Thyroid gland (tissue), 4 donors: Measurements from ENCODE around the gene NECAB2. TPM values are rescaled to one million over a fixed set of nuclear protein-coding genes. Genes with fewer than 3 reads are reported as not detected.

Experiments
- DNase-seq, 2 donors: peaks; one replicate each; pipeline ENCODE4 v3.0.0-alpha.2; 2019
- H3K27ac ChIP-seq, 3 donors: fragments of 200-600 bp; sonication (generic); 1 replicate in 2 of 3; 2 replicates in 1 of 3; pipeline ENCODE4 v1.5.1; 2016 to 2019; ENCODE audit warnings: mild to moderate bottlenecking in 1 of 3, moderate library complexity in 1 of 3
- H3K27me3 ChIP-seq: fragments of 200-600 bp; sonication (generic); one replicate; pipeline ENCODE4 v1.5.1; 2019
- H3K36me3 ChIP-seq, 2 donors: fragments of 200-600 bp; sonication (generic); one replicate each; pipeline ENCODE4 v1.5.1; 2016 to 2019
- H3K4me1 ChIP-seq, 2 donors: fragments of 200-600 bp; sonication (generic); one replicate each; pipeline ENCODE4 v1.5.1; 2017 to 2019
- H3K4me3 ChIP-seq, 3 donors: fragments of 200-600 bp; sonication (generic); replicated peaks in 1 of 3; 1 replicate in 2 of 3; 2 replicates in 1 of 3; pipeline ENCODE4 v1.5.1; 2016; ENCODE audit warnings: mild to moderate bottlenecking in 1 of 3
- H3K9me3 ChIP-seq: fragments of 200-600 bp; sonication (generic); one replicate; pipeline ENCODE4 v1.5.1; 2017
- POLR2A ChIP-seq, 2 donors: fragments of 450-650 bp; IDR thresholded peaks; one replicate each; pipeline ENCODE4 v1.6.1; 2017; ENCODE audit warnings: antibody characterized with exemption in 2 of 2, mild to moderate bottlenecking in 2 of 2, moderate library complexity in 1 of 2
- WGBS, 2 donors: methylation state at CpG; one replicate each; pipeline ENCODE4 v1.1.5; 2017; 5-methylcytosine and 5-hydroxymethylcytosine counted together
- intact Hi-C: fragments of 100-400 bp; cut with DNase I; formaldehyde crosslinking; loops from one replicate; pipeline ENCODE4 v1.15.1; 2023
- total RNA-seq, 4 donors: library from RNA; depleted of rRNA; stranded (reverse); fragments of >200 nt; gene quantifications; one replicate each; pipeline ENCODE4 v1.2.3, GENCODE V29; 2016
- TF ChIP-seq, protein P1 (sequence below), 6 experiments: fragments of 200-600 bp in 3 of 6; fragments of 450-650 bp in 3 of 6; sonication (generic) in 3 of 6; IDR thresholded peaks; one replicate each; pipeline ENCODE4 v1.5.1; 2016 to 2019; ENCODE audit warnings: antibody characterized with exemption in 6 of 6, mild to moderate bottlenecking in 2 of 6, inconsistent platforms in 1 of 6, moderate library complexity in 1 of 6

NECAB2 gene
- total RNA-seq, 4 donors from 2014 or later, result 0.63 to 0.94 TPM; not detected in 2

DNA sequence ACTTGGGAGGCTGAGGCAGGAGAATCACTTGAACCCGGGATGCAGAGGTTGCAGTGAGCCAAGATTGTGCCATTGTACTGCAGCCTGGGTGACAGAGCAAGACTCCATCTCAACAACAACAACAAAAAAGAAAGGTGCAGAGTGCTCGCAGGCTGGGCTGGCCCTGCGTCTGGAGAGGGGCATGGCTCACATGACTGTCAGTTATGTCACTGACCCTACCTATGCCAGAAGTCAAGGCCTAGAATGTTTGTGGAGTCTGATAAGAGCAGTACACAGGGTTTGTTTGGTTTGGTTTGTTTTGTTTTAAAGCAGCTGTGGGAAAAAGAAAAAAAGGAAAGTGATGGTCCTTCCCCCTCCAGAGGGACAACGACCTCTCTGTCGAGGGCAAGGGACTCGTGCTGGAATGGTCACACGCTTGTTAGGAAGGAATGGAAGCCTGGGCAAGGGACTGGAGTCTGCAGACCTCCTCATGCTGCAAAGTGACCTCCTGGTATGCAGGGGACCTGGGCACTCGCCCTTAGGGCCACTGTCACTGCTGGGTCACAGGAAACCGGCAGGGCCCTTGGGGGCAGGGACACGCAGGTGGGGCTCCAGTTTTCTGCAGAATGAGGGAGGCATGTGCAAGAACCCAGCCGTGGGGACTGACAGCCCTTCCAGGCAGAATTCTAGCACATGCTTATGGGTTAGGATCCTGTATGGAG, 25.1 kb upstream of the NECAB2 start:
- intact Hi-C loops, result no loop called here
- no peaks in the 10 kb centered on the region for H3K27me3 ChIP-seq
- no peaks in the 10 kb centered on the region for H3K4me1 ChIP-seq
- H3K4me3 ChIP-seq, result no peak overlapping the region
- no peak for DNase-seq
- no peak overlapping the region for H3K27ac ChIP-seq
- H3K36me3 ChIP-seq, result no peaks in the 10 kb centered on the region
- WGBS, 2 donors, result 63 to 64% methylated on average over 9 of the region's 11 CpGs
- no peaks in the 10 kb centered on the region for H3K9me3 ChIP-seq
- no peak for TF ChIP-seq POLR2A (IDR thresholded peaks at IDR 0.05)
- TF ChIP-seq, protein P1, sequence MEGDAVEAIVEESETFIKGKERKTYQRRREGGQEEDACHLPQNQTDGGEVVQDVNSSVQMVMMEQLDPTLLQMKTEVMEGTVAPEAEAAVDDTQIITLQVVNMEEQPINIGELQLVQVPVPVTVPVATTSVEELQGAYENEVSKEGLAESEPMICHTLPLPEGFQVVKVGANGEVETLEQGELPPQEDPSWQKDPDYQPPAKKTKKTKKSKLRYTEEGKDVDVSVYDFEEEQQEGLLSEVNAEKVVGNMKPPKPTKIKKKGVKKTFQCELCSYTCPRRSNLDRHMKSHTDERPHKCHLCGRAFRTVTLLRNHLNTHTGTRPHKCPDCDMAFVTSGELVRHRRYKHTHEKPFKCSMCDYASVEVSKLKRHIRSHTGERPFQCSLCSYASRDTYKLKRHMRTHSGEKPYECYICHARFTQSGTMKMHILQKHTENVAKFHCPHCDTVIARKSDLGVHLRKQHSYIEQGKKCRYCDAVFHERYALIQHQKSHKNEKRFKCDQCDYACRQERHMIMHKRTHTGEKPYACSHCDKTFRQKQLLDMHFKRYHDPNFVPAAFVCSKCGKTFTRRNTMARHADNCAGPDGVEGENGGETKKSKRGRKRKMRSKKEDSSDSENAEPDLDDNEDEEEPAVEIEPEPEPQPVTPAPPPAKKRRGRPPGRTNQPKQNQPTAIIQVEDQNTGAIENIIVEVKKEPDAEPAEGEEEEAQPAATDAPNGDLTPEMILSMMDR (IDR thresholded peaks at IDR 0.05), result no peak

DNA sequence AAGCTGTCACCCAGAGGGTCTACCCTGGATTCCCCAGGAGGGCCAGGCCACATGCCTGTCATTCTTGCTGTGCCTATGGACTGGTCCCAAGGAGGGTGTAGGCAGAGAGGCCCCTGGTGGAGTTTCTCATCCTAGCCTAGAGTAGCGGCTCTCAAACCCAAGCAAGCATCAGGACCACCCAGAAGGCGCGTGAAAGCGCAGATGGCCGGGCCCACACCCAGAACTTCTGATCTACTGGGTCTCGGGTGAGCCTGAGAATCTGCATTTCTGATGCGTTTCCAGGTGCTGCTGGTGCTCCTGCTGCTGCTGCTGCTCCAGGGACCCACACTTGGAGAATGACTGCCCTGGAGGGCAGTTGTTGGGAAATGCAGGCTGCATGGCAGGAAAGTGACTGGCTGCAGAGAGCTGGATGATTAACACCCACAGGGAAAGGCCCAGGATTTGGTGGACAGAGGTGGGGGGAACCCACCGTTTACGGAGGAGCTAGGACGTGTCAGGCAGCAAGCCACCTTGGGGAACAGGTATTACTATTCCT, 24.5 kb upstream of the NECAB2 start:
- WGBS, 2 donors, result 84 to 90% methylated on average over 6 to 10 of the region's 10 CpGs
- no peaks in the 10 kb centered on the region for H3K36me3 ChIP-seq
- intact Hi-C loops, result no loop called here
- no peak overlapping the region for H3K27ac ChIP-seq
- no peaks in the 10 kb centered on the region for H3K9me3 ChIP-seq
- no peak for DNase-seq
- no peaks in the 10 kb centered on the region for H3K27me3 ChIP-seq
- peaks cover 2 to 4% of the 10 kb centered on the region in 2 donors for H3K4me1 ChIP-seq
- TF ChIP-seq POLR2A (IDR thresholded peaks at IDR 0.05), result no peak
- TF ChIP-seq, protein P1 (IDR thresholded peaks at IDR 0.05), result no peak
- H3K4me3 ChIP-seq, result no peak overlapping the region

DNA sequence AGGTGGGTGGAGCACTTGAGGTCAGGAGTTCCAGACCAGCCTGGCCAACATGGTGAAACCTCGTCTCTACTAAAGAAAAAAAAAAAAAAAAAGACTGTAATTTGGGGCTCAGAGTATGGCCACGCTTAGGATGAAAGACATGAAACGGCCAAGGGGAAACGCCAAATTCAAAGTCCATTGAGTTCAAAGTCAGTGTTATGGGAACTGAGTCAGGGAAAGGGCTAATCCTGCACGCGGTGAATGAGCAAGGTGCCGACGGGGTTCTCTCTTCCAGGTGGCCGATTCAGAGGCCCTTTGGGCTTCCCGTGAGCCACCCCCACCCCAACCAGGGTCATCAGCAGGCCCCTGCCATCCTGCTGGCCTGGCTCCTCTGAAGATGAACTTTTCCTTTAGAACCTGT, 22.5 kb upstream of the NECAB2 start:
- no peak overlapping the region for H3K4me3 ChIP-seq
- intact Hi-C loops, result no loop called here
- no peaks in the 10 kb centered on the region for H3K36me3 ChIP-seq
- no peak for TF ChIP-seq POLR2A (IDR thresholded peaks at IDR 0.05)
- TF ChIP-seq, protein P1 (IDR thresholded peaks at IDR 0.05), result no peak
- no peak overlapping the region for H3K27ac ChIP-seq
- H3K4me1 ChIP-seq, result peaks cover 4 to 10% of the 10 kb centered on the region in 2 donors
- no peaks in the 10 kb centered on the region for H3K9me3 ChIP-seq
- no peak for DNase-seq
- 90% methylated on average over 10 of the region's 10 CpGs for WGBS, 2 donors
- H3K27me3 ChIP-seq, result no peaks in the 10 kb centered on the region

DNA sequence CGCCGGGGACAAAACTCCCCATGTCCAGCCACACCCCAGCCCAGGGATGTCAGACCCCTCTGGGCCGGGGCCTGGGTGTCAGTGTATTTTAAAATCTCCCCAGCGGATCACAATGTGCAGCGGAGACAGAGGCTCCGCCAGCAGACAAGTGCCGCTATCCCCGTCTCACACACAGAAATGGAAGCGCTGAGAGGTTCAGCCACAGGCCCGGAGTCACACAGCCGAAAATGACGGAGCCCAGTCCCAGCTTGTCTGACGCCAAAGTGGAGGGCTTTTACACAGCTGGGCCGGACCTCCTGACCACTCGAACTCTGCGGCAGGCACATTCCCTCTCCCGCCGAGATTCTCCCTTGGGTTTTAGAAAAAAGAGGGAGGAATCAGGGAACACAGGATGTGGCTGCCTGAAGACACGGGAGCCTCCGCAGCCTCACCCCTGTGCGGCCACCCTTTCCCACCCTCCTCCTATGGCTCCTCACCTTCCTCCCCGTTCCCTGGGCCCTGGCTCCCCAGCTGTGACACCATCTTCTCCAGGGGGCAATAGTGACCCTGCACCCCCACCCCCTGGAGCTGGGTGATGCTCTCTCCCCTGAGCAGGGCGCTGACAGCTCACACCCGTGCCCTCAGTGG, 21.8 kb upstream of the NECAB2 start:
- H3K36me3 ChIP-seq, result no peaks in the 10 kb centered on the region
- WGBS, 2 donors, result 81 to 88% methylated on average over 14 to 19 of the region's 24 CpGs
- no peaks in the 10 kb centered on the region for H3K27me3 ChIP-seq
- TF ChIP-seq POLR2A (IDR thresholded peaks at IDR 0.05), result no peak
- TF ChIP-seq, protein P1 (IDR thresholded peaks at IDR 0.05), result no peak
- H3K4me1 ChIP-seq, result peaks cover 4 to 10% of the 10 kb centered on the region in 2 donors
- no peak overlapping the region for H3K4me3 ChIP-seq
- H3K9me3 ChIP-seq, result no peaks in the 10 kb centered on the region
- DNase-seq, result no peak
- intact Hi-C loops, result no loop called here
- H3K27ac ChIP-seq, result no peak overlapping the region
